ENCODE results near the gene ITGB2. TPM values are rescaled to one million over a fixed set of nuclear protein-coding genes. Genes with fewer than 3 reads are reported as not detected.

ITGB2 gene
- total and polyA plus RNA-seq, 2 donors (not counting 1 experiment from before 2014, with no cell fraction given), result 0.05 TPM; not detected in 1

GRCh38 chr21:44902268-44903049 is 18.2 kb downstream of the ITGB2 start:
- TF ChIP-seq EZH2 (IDR thresholded peaks at IDR 0.05; ENCODE audit: low read length, missing control alignments) (no peak), CTCF (conservative IDR thresholded peaks at IDR 0.05 in 1 of 2, IDR thresholded peaks at IDR 0.05 in 1 of 2; ENCODE audit: low read depth in 1 of 2, low read length in 2 of 2) (no peak)
- Histone ChIP-seq H3K27ac (ENCODE audit: insufficient read depth, low read length) (no peak overlapping the region), H3K79me2 (ENCODE audit: control insufficient read depth, insufficient read depth, low read length) (no peaks in the 10 kb centered on the region), H3K4me2 (ENCODE audit: extremely low read depth, insufficient read depth, low read length) (no peak overlapping the region), H3K27me3 (ENCODE audit: control insufficient read depth, insufficient read depth, low read length) (peaks cover 10% of the 10 kb centered on the region), H3K9me3 (ENCODE audit: control insufficient read depth, insufficient read depth, low read depth, low read length) (peaks cover 3% of the 10 kb centered on the region), H3K4me3 (replicated peaks in 1 of 4; ENCODE audit: control extremely low read depth in 1 of 4, insufficient read depth in 1 of 4, low read depth in 3 of 4, low read length in 4 of 4) (no peak overlapping the region), H4K20me1 (ENCODE audit: control insufficient read depth, extremely low read depth, insufficient read depth, low read length) (no peaks in the 10 kb centered on the region), H2AFZ (ENCODE audit: low read length) (no peak overlapping the region), H3K9ac (ENCODE audit: insufficient read depth, low read length) (no peak overlapping the region), H3K36me3 (ENCODE audit: control insufficient read depth, insufficient read depth, low read length) (no peaks in the 10 kb centered on the region), H3K4me1 (ENCODE audit: control insufficient read depth, extremely low read depth, insufficient read depth, low read length) (no peaks in the 10 kb centered on the region)
- DNase-seq (ENCODE audit: low read depth in 2 of 2), result no peak

- Histone ChIP-seq H3K27ac (ENCODE audit: insufficient read depth, low read length) (no peak overlapping the region), H3K9me3 (ENCODE audit: control insufficient read depth, insufficient read depth, low read depth, low read length) (peaks cover 3% of the 10 kb centered on the region), H3K27me3 (ENCODE audit: control insufficient read depth, insufficient read depth, low read length) (peaks cover 2% of the 10 kb centered on the region), H4K20me1 (ENCODE audit: control insufficient read depth, extremely low read depth, insufficient read depth, low read length) (no peaks in the 10 kb centered on the region), H3K36me3 (ENCODE audit: control insufficient read depth, insufficient read depth, low read length) (no peaks in the 10 kb centered on the region), H2AFZ (ENCODE audit: low read length) (no peak overlapping the region), H3K4me3 (replicated peaks in 1 of 4; ENCODE audit: control extremely low read depth in 1 of 4, insufficient read depth in 1 of 4, low read depth in 3 of 4, low read length in 4 of 4) (no peak overlapping the region), H3K4me2 (ENCODE audit: extremely low read depth, insufficient read depth, low read length) (no peak overlapping the region), H3K79me2 (ENCODE audit: control insufficient read depth, insufficient read depth, low read length) (no peaks in the 10 kb centered on the region), H3K9ac (ENCODE audit: insufficient read depth, low read length) (no peak overlapping the region), H3K4me1 (ENCODE audit: control insufficient read depth, extremely low read depth, insufficient read depth, low read length) (no peaks in the 10 kb centered on the region)
- no peak for DNase-seq (ENCODE audit: low read depth in 2 of 2)
- TF ChIP-seq CTCF (conservative IDR thresholded peaks at IDR 0.05 in 1 of 2, IDR thresholded peaks at IDR 0.05 in 1 of 2; ENCODE audit: low read depth in 1 of 2, low read length in 2 of 2), result no peak
- TF ChIP-seq EZH2 (IDR thresholded peaks at IDR 0.05; ENCODE audit: low read length, missing control alignments), result no peak
Measured at GRCh38 chr21:44901391-44902074, 19.2 kb downstream of the ITGB2 start.

- H3K36me3 ChIP-seq (ENCODE audit: control insufficient read depth, insufficient read depth, low read length), result no peaks in the 10 kb centered on the region
- no peak overlapping the region for H3K27ac ChIP-seq (ENCODE audit: insufficient read depth, low read length)
- H3K9ac ChIP-seq (ENCODE audit: insufficient read depth, low read length), result no peak overlapping the region
- H3K27me3 ChIP-seq (ENCODE audit: control insufficient read depth, insufficient read depth, low read length), result peaks cover 2% of the 10 kb centered on the region
- DNase-seq (ENCODE audit: low read depth in 2 of 2), result no peak
- H3K4me3 ChIP-seq (replicated peaks in 1 of 4; ENCODE audit: control extremely low read depth in 1 of 4, insufficient read depth in 1 of 4, low read depth in 3 of 4, low read length in 4 of 4), result no peak overlapping the region
- H4K20me1 ChIP-seq (ENCODE audit: control insufficient read depth, extremely low read depth, insufficient read depth, low read length), result no peaks in the 10 kb centered on the region
- no peaks in the 10 kb centered on the region for H3K79me2 ChIP-seq (ENCODE audit: control insufficient read depth, insufficient read depth, low read length)
- H3K4me2 ChIP-seq (ENCODE audit: extremely low read depth, insufficient read depth, low read length), result no peak overlapping the region
- H2AFZ ChIP-seq (ENCODE audit: low read length), result no peak overlapping the region
- H3K4me1 ChIP-seq (ENCODE audit: control insufficient read depth, extremely low read depth, insufficient read depth, low read length), result no peaks in the 10 kb centered on the region
- peaks cover 3% of the 10 kb centered on the region for H3K9me3 ChIP-seq (ENCODE audit: control insufficient read depth, insufficient read depth, low read depth, low read length)
- no peak for TF ChIP-seq CTCF (conservative IDR thresholded peaks at IDR 0.05 in 1 of 2, IDR thresholded peaks at IDR 0.05 in 1 of 2; ENCODE audit: low read depth in 1 of 2, low read length in 2 of 2)
- TF ChIP-seq EZH2 (IDR thresholded peaks at IDR 0.05; ENCODE audit: low read length, missing control alignments), result no peak
Measured at GRCh38 chr21:44900559-44901251, 20.0 kb downstream of the ITGB2 start.

Measured in fibroblast of lung (primary cell).